NCI-H1105 (cell line): Measurements from ENCODE around the gene LONP2.
"Not testable (repeated sequence)": the region's sequence is repeated elsewhere in the genome, so short reads cannot be mapped to it uniquely, and the experiment has no call there.

ENCODE experiments used
- DNase-seq: peaks from one replicate; lab custom pipeline; 2025; lab: John Stamatoyannopoulos, UW

LONP2 gene

GRCh38 chr16:48342591-48342990, 98.5 kb downstream of the LONP2 start:
- DNase-seq, result no peak

DNA sequence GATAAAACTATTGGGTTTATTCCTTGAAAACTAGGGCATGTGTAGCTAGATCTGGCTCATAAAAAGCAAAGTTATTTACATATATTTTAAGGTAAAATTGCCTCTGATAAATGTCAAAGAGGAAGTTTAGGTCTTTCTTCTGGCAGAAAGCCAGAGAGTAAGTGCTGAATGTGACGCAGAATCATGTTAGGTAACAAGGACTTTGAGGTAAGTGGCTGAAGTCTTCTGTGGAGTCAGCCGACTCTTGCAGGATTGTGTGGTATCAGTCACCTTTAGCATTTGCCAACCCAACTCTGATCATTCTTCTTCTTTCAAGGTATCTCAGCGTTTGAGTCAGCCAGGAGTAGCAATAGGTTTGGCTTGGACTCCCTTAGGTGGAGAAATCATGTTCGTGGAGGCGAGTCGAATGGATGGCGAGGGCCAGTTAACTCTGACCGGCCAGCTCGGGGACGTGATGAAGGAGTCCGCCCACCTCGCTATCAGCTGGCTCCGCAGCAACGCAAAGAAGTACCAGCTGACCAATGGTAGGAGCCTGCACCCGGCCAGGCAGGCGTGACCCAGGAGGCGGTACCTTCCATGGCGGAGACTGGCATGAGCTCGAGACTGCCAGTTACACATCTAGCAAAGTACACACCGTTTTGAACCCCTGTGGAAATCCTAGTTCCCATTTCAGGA, 103.2 kb downstream of the LONP2 start:
- DNase-seq, result no peak

DNA sequence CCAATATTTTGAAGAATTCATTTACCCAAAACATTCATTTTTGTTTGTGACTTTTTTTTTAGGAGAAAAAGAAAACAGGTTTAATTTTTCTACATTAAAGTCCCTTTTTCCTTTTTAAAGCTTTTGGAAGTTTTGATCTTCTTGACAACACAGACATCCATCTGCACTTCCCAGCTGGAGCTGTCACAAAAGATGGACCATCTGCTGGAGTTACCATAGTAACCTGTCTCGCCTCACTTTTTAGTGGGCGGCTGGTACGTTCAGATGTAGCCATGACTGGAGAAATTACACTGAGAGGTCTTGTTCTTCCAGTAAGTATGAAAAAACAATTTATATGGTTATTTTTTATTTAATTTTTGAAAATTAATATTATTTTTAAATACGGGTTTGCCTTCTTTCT, 103.9 kb downstream of the LONP2 start:
- DNase-seq, result no peak

DNA sequence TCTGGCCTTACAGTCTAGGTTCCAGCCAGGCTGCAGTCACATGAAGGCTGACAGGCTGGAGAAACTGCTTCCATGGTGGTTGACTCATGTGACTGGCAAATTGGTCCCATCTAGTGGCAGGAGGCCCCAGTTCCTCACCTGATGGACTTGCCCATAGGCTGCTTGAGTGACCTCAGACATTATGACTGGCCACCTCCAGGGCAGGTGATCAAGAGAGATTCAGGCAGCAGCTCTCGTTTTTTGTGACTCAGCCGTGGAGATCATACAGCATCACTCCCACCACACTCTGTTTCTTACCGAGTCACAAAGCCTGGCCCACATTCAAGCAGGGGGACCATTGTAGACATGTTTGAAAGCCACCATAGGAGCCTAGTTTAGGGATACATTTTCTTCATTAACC, 106.6 kb downstream of the LONP2 start:
- DNase-seq, result no peak

- no peak for DNase-seq
Observed at GRCh38 chr16:48352648-48353390, 108.7 kb downstream of the LONP2 start.

DNA sequence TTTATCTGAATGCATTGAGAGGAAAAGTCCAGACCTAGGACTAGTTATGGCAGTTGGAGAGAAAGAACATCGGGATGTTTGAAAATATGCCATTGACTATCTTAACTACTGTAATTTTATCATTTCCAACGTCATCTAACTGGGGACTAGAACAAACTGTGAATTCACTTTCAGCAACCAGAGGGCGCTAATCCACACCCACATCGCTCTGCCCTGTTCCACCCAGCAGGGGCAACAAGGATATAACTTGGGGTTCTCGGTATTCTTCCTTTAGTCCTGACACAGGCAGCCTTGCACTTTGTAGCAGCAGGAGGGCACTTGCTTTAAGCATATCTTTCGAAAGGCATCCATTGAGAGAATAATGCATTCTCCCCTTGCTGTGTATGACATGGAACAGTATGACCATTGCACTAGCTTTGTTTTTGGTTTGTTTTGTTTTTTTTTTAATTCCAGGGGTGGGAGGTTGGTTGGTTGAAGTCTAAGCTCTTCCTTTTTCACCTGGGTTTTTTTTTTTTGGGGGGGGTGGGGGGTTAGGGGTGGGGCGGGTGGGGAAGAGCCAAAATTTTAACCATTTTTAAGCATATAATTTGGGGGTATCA, 109.6 kb downstream of the LONP2 start:
- DNase-seq, result peak; percentile 49

DNA sequence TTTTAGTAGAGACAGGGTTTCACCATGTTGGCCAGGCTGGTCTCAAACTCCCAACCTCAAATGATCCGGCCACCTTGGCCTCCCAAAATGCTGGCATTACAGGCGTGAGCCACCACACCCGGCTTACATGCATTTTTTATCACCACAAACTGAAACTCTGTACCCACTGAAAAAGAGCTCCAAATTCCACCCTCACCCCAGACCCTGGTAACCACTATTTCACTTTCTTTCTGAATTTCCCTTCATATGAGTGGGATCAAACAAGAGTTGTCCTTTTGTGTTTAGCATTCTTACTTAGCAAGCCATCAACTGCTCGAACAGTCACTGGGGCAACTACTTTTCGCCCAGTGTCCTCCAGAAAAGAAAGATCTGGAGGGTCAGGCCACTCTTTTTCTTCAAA, 110.3 kb downstream of the LONP2 start:
- DNase-seq, result not testable (repeated sequence)

GRCh38 chr16:48354877-48355855, 111.1 kb downstream of the LONP2 start:
- DNase-seq, result no peak

GRCh38 chr16:48356633-48357376, 112.7 kb downstream of the LONP2 start:
- DNase-seq, result no peak

GRCh38 chr16:48358419-48358818, 114.3 kb downstream of the LONP2 start:
- DNase-seq, result no peak

DNA sequence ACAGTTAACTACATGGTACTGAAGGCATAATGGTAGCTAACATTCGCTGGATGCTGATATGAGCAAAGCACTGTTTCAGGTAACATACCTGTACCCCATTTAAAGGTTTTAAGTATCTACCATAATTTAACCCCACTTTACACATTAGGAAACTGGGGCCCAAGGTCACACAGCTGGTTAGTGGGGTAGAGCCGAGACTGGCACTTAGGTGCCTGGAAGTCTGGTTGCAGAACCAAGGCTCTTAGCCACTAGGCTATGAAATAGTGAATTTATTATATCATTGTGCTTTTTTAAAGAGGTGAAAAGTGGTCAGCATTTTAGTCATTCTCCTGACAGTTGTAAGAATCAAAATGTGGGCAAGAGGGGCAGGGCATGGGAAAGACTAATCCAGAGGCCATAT, 115.9 kb downstream of the LONP2 start:
- no peak for DNase-seq

GRCh38 chr16:48361012-48361411, 116.9 kb downstream of the LONP2 start:
- no peak for DNase-seq

DNA sequence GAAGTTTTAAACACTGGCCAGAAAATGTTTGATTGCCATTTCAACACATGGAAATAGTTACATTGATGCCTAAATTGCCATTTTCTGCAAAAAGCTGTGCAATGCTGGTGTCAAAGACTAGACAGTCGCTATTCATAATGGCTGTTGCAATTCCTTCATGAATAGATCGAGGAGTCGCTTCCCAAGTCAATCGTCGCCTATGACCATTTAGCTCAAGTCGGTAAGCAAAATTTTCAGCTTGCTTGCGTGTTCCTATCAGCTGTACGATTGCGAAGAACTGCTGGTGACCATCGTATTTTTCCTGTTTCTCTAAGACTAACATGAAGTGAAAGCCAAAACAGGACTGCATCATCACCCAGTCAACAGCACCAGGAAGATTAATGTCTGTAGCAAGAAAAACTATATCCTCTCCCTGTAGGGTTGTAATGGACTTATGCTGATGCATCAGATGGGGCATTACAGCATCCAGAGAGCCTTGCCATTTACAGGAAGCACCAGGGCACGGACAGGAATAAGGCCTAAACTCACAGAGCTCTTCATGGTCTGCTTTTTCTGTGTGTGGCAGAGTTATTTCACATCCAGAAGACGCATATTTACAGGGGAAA, 117.5 kb downstream of the LONP2 start:
- no peak for DNase-seq

- no peak for DNase-seq
Observed at GRCh38 chr16:48365025-48365600, 121.0 kb downstream of the LONP2 start.

GRCh38 chr16:48365601-48366164, 121.6 kb downstream of the LONP2 start:
- DNase-seq, result peak; percentile 82

- peak; percentile 12 for DNase-seq
Observed at GRCh38 chr16:48366165-48367093, 122.3 kb downstream of the LONP2 start.

GRCh38 chr16:48367441-48368049, 123.4 kb downstream of the LONP2 start:
- DNase-seq, result no peak

DNA sequence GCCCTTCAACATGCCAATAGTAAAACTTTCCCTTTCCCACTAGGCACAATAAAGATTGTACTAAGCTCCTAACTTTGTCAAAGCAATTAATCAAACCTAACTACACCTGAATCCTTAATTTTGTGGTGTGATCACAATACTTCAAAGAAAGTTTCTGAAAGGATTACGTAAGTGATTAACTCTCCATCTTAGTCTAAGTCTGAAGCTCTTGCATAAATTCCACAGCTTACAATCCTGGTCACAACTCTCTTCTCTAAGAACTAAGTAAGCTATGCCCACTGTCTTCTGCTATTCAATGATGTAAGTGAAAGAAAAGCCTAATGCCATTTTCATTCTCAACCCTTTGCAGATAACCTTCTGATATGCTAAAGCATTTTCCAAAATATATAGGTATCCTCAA, 125.7 kb downstream of the LONP2 start:
- no peak for DNase-seq

DNA sequence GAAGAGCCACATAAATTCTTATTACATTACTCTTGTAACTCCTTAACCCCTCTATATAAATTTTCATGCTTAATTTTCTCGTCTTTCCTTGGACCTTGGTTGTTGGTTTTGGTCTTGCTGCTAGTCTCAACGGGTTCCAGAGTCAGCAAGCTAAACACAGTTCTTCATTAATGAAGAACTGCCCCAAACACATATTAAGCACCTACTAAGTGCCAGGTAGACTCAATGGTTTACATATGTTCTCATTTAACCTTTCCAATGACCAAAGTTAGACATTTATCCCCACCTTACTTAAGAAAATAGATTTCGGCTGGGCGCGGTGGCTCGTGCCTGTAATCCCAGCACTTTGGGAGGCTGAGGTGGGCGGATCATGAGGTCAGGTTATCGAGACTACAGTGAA, 126.1 kb downstream of the LONP2 start:
- no peak for DNase-seq
